ENCODE data around the gene TTC21A. TPM values are rescaled to one million over a fixed set of nuclear protein-coding genes. Genes with fewer than 3 reads are reported as not detected.
A peak's percentile ranks its signal among the peaks of the same experiment; 100 is the strongest.

TTC21A gene
- total RNA-seq, 1 donor from 2014 or later, result 8.8 TPM

DNA sequence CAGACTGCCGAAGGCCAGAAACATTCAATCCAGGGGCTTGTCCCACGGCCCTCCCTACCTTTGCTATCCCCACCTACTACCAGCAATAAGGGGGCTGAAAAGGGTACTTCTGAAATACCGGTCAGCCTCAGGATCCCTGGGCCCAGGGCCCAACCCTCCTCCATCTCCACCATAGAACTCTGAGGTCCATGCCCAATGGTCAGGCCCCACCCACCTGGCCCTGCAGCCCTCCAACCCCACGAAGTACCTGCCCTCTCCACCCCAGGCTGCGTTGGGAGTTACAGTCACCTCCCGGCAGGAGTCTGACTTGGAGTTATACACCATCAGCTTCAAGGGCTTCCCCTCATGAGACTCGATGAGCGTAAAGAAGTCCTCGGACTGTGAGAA is 7.0 kb upstream of the TTC21A start:
- Histone ChIP-seq H3K36me3 (peaks cover 0 to 49% of the 10 kb centered on the region in 2 donors), H3K4me1 (peaks cover 40% of the 10 kb centered on the region), H3K4me3 (no peak overlapping the region), H3K9me3 (no peaks in the 10 kb centered on the region), H3K27ac (no peak overlapping the region), H3K27me3 (no peaks in the 10 kb centered on the region)
- peak in 1 of 2 donors; percentile 75 for DNase-seq (ENCODE audit: extremely low spot score in 2 of 2)
- intact Hi-C loops (cut with DNase I), result no loop called here
- TF ChIP-seq POLR2AphosphoS5 (IDR thresholded peaks at IDR 0.05; ENCODE audit: insufficient read depth in 1 of 2, low read depth in 1 of 2), result no peak
- no peak for TF ChIP-seq POLR2A (IDR thresholded peaks at IDR 0.05)
- TF ChIP-seq, protein P1, sequence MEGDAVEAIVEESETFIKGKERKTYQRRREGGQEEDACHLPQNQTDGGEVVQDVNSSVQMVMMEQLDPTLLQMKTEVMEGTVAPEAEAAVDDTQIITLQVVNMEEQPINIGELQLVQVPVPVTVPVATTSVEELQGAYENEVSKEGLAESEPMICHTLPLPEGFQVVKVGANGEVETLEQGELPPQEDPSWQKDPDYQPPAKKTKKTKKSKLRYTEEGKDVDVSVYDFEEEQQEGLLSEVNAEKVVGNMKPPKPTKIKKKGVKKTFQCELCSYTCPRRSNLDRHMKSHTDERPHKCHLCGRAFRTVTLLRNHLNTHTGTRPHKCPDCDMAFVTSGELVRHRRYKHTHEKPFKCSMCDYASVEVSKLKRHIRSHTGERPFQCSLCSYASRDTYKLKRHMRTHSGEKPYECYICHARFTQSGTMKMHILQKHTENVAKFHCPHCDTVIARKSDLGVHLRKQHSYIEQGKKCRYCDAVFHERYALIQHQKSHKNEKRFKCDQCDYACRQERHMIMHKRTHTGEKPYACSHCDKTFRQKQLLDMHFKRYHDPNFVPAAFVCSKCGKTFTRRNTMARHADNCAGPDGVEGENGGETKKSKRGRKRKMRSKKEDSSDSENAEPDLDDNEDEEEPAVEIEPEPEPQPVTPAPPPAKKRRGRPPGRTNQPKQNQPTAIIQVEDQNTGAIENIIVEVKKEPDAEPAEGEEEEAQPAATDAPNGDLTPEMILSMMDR (IDR thresholded peaks at IDR 0.05), result no peak

DNA sequence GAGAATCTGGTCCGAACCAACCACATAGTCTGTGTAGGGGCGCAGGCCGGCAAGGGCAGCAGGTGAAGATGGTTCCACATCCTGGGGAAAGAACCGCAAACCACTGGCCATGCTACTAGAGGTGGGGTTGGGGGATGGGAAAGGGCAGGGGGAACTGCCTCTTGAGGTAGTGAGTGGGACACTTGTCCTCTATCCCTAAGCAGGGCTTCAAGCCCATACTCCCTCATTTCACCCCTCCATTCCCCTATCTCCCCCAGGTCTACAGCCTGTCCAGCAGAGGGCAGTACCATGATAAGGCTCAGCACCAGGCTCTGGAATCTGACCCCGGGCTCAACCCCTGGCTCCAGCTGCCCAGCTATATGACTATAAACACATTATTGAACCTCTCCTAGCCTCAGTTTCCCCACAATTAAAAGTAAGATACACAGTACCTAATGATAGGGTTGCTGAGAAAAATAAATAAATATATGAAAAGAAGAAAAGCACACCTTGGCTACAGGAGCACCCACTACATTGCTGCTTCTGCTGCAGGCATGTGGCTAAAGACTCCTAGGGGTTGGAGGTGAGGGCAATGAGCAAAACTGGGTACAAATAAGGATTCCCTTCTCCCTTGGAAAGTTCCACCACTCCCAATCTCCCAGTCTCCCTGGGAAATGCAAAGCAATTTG is 6.3 kb upstream of the TTC21A start:
- H3K4me3 ChIP-seq, result no peak overlapping the region
- no peaks in the 10 kb centered on the region for H3K27me3 ChIP-seq
- DNase-seq (ENCODE audit: extremely low spot score in 2 of 2), result peak in 1 of 2 donors; percentile 79
- peaks cover 47% of the 10 kb centered on the region for H3K4me1 ChIP-seq
- no peak for TF ChIP-seq POLR2AphosphoS5 (IDR thresholded peaks at IDR 0.05; ENCODE audit: insufficient read depth in 1 of 2, low read depth in 1 of 2)
- TF ChIP-seq, protein P1 (IDR thresholded peaks at IDR 0.05), result peak in 1 of 3 experiments; percentile 29
- H3K27ac ChIP-seq, result no peak overlapping the region
- no peaks in the 10 kb centered on the region for H3K9me3 ChIP-seq
- H3K36me3 ChIP-seq, result peaks cover 0 to 43% of the 10 kb centered on the region in 2 donors
- intact Hi-C loops (cut with DNase I), result no loop called here

DNA sequence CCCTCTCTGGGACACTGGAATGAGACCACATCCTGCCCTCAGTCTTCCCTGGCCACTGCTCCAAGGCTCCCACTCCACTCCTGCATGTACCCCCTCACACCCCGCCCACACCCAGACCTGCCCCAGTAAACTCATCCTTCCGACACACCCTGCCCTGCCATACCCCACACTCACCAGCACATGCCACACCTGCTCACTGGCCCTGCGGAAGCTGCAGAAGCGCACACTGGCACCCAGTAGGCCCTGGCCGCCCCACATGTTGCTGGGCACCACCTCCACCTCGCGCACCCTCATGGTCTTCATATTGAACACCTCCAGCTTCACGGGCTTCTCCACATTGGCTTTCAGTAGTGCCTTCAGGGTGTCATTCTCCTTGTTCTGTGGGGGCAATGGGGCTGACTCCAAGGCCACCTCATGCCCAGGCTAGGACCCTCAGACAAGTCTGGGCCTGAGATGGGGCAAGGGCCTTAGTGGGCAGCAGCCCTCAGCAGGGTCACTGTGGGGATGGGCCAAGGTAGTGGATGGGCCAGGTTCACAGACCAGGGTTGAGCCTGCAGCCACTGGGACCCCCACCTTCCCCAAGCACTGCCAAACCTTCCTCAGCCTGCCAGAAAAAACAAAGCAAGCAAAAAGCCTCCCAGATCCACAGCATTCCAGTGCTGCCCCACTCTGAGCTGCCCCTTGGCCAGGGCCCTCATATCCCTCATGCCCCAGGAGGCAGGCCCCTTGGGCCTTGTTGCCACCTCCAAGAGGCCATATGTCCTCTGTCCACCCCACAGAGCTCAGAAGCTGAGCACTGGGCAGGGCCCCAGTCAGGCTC is 4.8 kb upstream of the TTC21A start:
- H3K27me3 ChIP-seq, result no peaks in the 10 kb centered on the region
- no peaks in the 10 kb centered on the region for H3K9me3 ChIP-seq
- DNase-seq (ENCODE audit: extremely low spot score in 2 of 2), result peak; percentile 79 to 88
- TF ChIP-seq, protein P1 (IDR thresholded peaks at IDR 0.05), result no peak
- TF ChIP-seq POLR2AphosphoS5 (IDR thresholded peaks at IDR 0.05; ENCODE audit: insufficient read depth in 1 of 2, low read depth in 1 of 2), result no peak
- no peak for TF ChIP-seq POLR2A (IDR thresholded peaks at IDR 0.05)
- peaks cover 0 to 29% of the 10 kb centered on the region in 2 donors for H3K36me3 ChIP-seq
- H3K4me3 ChIP-seq, result no peak overlapping the region
- intact Hi-C loops (cut with DNase I), result no loop called here
- no peak overlapping the region for H3K27ac ChIP-seq
- peaks cover 55% of the 10 kb centered on the region for H3K4me1 ChIP-seq

DNA sequence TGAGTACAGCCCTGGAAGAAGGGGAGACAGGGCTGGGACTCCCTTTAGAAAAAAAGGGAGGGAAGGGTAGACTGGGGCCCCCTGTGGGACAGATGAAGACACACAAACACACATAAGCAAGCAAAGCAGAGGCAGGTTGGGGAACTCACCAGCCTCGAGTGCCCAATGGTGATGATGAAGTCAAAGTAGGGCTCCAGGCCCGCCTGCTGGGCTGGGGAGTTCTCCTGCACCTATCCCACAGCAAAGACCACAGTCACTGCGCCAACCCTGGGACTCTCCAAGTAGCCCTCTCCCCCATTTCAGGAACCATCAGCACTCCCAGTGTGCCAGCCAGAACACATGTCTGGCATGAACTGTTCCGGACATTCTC is 4.2 kb upstream of the TTC21A start:
- intact Hi-C loops (cut with DNase I), result no loop called here
- Histone ChIP-seq H3K36me3 (peaks cover 0 to 23% of the 10 kb centered on the region in 2 donors), H3K27ac (no peak overlapping the region), H3K4me3 (no peak overlapping the region), H3K4me1 (peaks cover 61% of the 10 kb centered on the region), H3K27me3 (no peaks in the 10 kb centered on the region), H3K9me3 (no peaks in the 10 kb centered on the region)
- TF ChIP-seq POLR2AphosphoS5 (IDR thresholded peaks at IDR 0.05; ENCODE audit: insufficient read depth in 1 of 2, low read depth in 1 of 2) (no peak), POLR2A (IDR thresholded peaks at IDR 0.05) (no peak)
- TF ChIP-seq, protein P1 (IDR thresholded peaks at IDR 0.05), result no peak
- peak; percentile 40 to 60 for DNase-seq (ENCODE audit: extremely low spot score in 2 of 2)

Data from vagina (tissue), 2 donors.